A549 (cell line): ENCODE results near the gene FGF3. TPM values are rescaled to one million over a fixed set of nuclear protein-coding genes. Genes with fewer than 3 reads are reported as not detected.

Experiments used
- ATAC-seq, 2 experiments: fragments of 200-7000 bp in 1 of 2; fragments of >200 bp in 1 of 2; cut with Nextera tagmentation in 1 of 2; cut with Tn5 transposase in 1 of 2; 3 replicates each; pipeline versions ENCODE4 v1.8.0 to v1.9.1; 2018 to 2020; ENCODE audit warnings: mild to moderate bottlenecking in 1 of 2, moderate library complexity in 1 of 2
- CTCF ChIA-PET: fragments of 300-600 bp; sonication (Branson Sonifier 250); formaldehyde crosslinking; extraction: SDS; loops from one replicate; lab custom pipeline; 2021; ENCODE audit warnings: antibody characterized with exemption, inconsistent platforms; lab: Yijun Ruan, JAX
- POLR2A ChIA-PET: fragments of 350-600 bp; formaldehyde crosslinking; extraction: SDS; loops from one replicate; lab custom pipeline; 2021; ENCODE audit warnings: antibody characterized with exemption, inconsistent platforms; lab: Yijun Ruan, JAX
- DNase-seq, 2 experiments: peaks; one replicate each; pipeline versions ENCODE4 v3.0.0 to v3.0.0-alpha.2; 2011 to 2016; ENCODE audit warnings: low read depth in 1 of 2, low spot score in 1 of 2
- FAIRE-seq: peaks from 2 replicates; lab custom pipeline; 2011; peaks lifted over from hg19 to GRCh38; lab: Jason Lieb, UNC
- H3K27ac ChIP-seq, 2 experiments: fragments of >200 bp; sonication (Bioruptor Twin); formaldehyde crosslinking; 3 replicates each; pipeline ENCODE4 v1.5.1; 2016 to 2017
- H3K4me1 ChIP-seq: fragments of >200 bp; sonication (Bioruptor Twin); formaldehyde crosslinking; 3 replicates; pipeline ENCODE4 v1.6.1; 2016
- H3K4me2 ChIP-seq: fragments of >200 bp; sonication (Bioruptor Twin); formaldehyde crosslinking; 3 replicates; pipeline ENCODE4 v1.6.1; 2016
- H3K4me3 ChIP-seq: fragments of >200 bp; sonication (Bioruptor Twin); formaldehyde crosslinking; 3 replicates; pipeline ENCODE4 v1.5.1; 2016
- H3K9me3 ChIP-seq: fragments of >200 bp; sonication (Bioruptor Twin); formaldehyde crosslinking; 3 replicates; pipeline ENCODE4 v1.6.1; 2016
- ATOH8 ChIP-seq: fragments of 250-450 bp; sonication (Bioruptor Pico); IDR thresholded peaks from 2 replicates; pipeline ENCODE4 v1.5.0; 2020; ENCODE audit warnings: low read depth, mild to moderate bottlenecking, moderate library complexity
- CBX2 ChIP-seq: fragments of 200-600 bp; sonication (generic); IDR thresholded peaks from 2 replicates; pipeline ENCODE4 v1.6.1; 2016; ENCODE audit warnings: low read depth, mild to moderate bottlenecking, borderline replicate concordance
- CBX8 ChIP-seq: fragments of 200-600 bp; sonication (generic); IDR thresholded peaks from 2 replicates; pipeline ENCODE4 v1.6.1; 2016
- CHD2 ChIP-seq: fragments of 150-350 bp; IDR thresholded peaks from 2 replicates; pipeline ENCODE4 v1.6.1; 2014; ENCODE audit warnings: low read length; ENCODE audit not compliant: partially characterized antibody
- E2F6 ChIP-seq: IDR thresholded peaks from 2 replicates; pipeline ENCODE4 v1.6.1; 2012; ENCODE audit warnings: low read depth, borderline replicate concordance
- EHMT2 ChIP-seq: fragments of 200-600 bp; sonication (generic); IDR thresholded peaks from 2 replicates; pipeline ENCODE4 v1.6.1; 2016; ENCODE audit warnings: antibody characterized with exemption, low read depth, mild to moderate bottlenecking, moderate library complexity
- ELK1 ChIP-seq: fragments of 150-350 bp; IDR thresholded peaks from 2 replicates; pipeline ENCODE4 v1.6.1; 2014; ENCODE audit warnings: low read depth, mild to moderate bottlenecking, low read length
- FOSB ChIP-seq: fragments of 250-450 bp; sonication (Bioruptor Pico); IDR thresholded peaks from 2 replicates; pipeline ENCODE4 v1.5.0; 2020; ENCODE audit warnings: mild to moderate bottlenecking, moderate library complexity
- FOSL2 ChIP-seq, 2 experiments: fragments of 450-650 bp in 1 of 2; fragments of >200 bp in 1 of 2; sonication (Bioruptor Twin) in 1 of 2; formaldehyde crosslinking; IDR thresholded peaks; 2 replicates each; pipeline versions ENCODE4 v1.5.0 to v1.6.1; 2016 to 2020; ENCODE audit warnings: mild to moderate bottlenecking in 1 of 2, moderate library complexity in 1 of 2
- HEYL ChIP-seq: fragments of 250-450 bp; sonication (Bioruptor Pico); IDR thresholded peaks from 2 replicates; pipeline ENCODE4 v1.8.0; 2021; ENCODE audit warnings: mild to moderate bottlenecking, moderate library complexity
- HOXA7 ChIP-seq: fragments of 250-450 bp; sonication (Bioruptor Pico); IDR thresholded peaks from 2 replicates; pipeline ENCODE4 v1.5.0; 2020; ENCODE audit warnings: mild to moderate bottlenecking, moderate library complexity
- JUN ChIP-seq, 2 experiments: fragments of >200 bp; sonication (Bioruptor Twin); formaldehyde crosslinking; IDR thresholded peaks; 2 replicates in 1 of 2; 3 replicates in 1 of 2; pipeline ENCODE4 v1.6.1; 2016 to 2017
- KDM5A ChIP-seq: fragments of 200-600 bp; sonication (generic); IDR thresholded peaks from 2 replicates; pipeline ENCODE4 v1.6.1; 2016; ENCODE audit warnings: antibody characterized with exemption, mild to moderate bottlenecking
- NPAS2 ChIP-seq: fragments of 250-450 bp; sonication (Bioruptor Pico); IDR thresholded peaks from 2 replicates; pipeline ENCODE4 v1.8.0; 2022; ENCODE audit warnings: mild to moderate bottlenecking, moderate library complexity, borderline replicate concordance
- RAD21 ChIP-seq, 2 experiments: fragments of >200 bp in 1 of 2; sonication (Bioruptor Twin) in 1 of 2; formaldehyde crosslinking in 1 of 2; IDR thresholded peaks in 1 of 2; conservative IDR thresholded peaks in 1 of 2; 2 replicates in 1 of 2; 3 replicates in 1 of 2; pipeline ENCODE4 v1.6.1; 2012 to 2018; ENCODE audit warnings: inconsistent platforms in 1 of 2
- RARB ChIP-seq: fragments of 250-450 bp; sonication (Bioruptor Pico); IDR thresholded peaks from 2 replicates; pipeline ENCODE4 v1.8.0; 2021; ENCODE audit warnings: mild to moderate bottlenecking, moderate library complexity
- RCOR1 ChIP-seq: fragments of 150-350 bp; IDR thresholded peaks from 2 replicates; pipeline ENCODE4 v1.6.1; 2014; ENCODE audit warnings: antibody characterized with exemption, low read length, low read depth
- REST ChIP-seq: fragments of 200-600 bp; sonication (generic); IDR thresholded peaks from 2 replicates; pipeline ENCODE4 v1.6.1; 2016; ENCODE audit warnings: antibody characterized with exemption, mild to moderate bottlenecking, moderate library complexity
- RNF2 ChIP-seq: fragments of 200-600 bp; sonication (generic); IDR thresholded peaks from 2 replicates; pipeline ENCODE4 v1.6.1; 2016; ENCODE audit warnings: low read depth, mild to moderate bottlenecking, antibody characterized with exemption, moderate library complexity, borderline replicate concordance
- SMC3 ChIP-seq: fragments of >200 bp; sonication (Bioruptor Twin); formaldehyde crosslinking; IDR thresholded peaks from 3 replicates; pipeline ENCODE4 v1.6.1; 2018; ENCODE audit warnings: inconsistent platforms
- SREBF2 ChIP-seq: fragments of 450-650 bp; IDR thresholded peaks from 2 replicates; pipeline ENCODE4 v1.6.1; 2014; ENCODE audit warnings: mild to moderate bottlenecking, moderate library complexity
- TFCP2L1 ChIP-seq: fragments of 250-450 bp; sonication (Bioruptor Pico); IDR thresholded peaks from 2 replicates; pipeline ENCODE4 v1.5.0; 2021; ENCODE audit warnings: mild to moderate bottlenecking
- USF2 ChIP-seq: fragments of 450-650 bp; IDR thresholded peaks from 2 replicates; pipeline ENCODE4 v1.6.1; 2014; ENCODE audit warnings: antibody characterized with exemption
- ZSCAN20 ChIP-seq: fragments of 250-450 bp; sonication (Bioruptor Pico); IDR thresholded peaks from 2 replicates; pipeline ENCODE4 v1.8.0; 2022; ENCODE audit warnings: mild to moderate bottlenecking, moderate library complexity
- WGBS: methylation state at CpG from one replicate; pipeline ENCODE4 v1.1.6; 2017; ENCODE audit errors: missing lambda C conversion rate; 5-methylcytosine and 5-hydroxymethylcytosine counted together
- polyA plus RNA-seq, 4 experiments: library from polyadenylated mRNA; depleted of rRNA in 3 of 4; stranded (reverse); fragments of >200 nt; fragmentation: RNase III in 1 of 4; extraction: RNeasy Plus Mini Kit Qiagen cat#74134 plus additional on column Dnase treatment in 1 of 4; gene quantifications; 2 replicates in 3 of 4; 3 replicates in 1 of 4; pipeline ENCODE4 v1.2.3, GENCODE V29; 2011 to 2017

The FGF3 gene
- polyA plus RNA-seq, 2 of the 4 experiments (the other 2 are of a cell fraction): not detected

- ATAC-seq: no peak
Observed at GRCh38 chr11:69861901-69862300, 42.7 kb upstream of the FGF3 start.

GRCh38 chr11:69860796-69861445 is 41.7 kb upstream of the FGF3 start:
- ATAC-seq (no peak), FAIRE-seq (no peak), DNase-seq (no peak)
- no peak overlapping the region for H3K4me3 ChIP-seq
- ChIA-PET CTCF (interaction anchor here (0.7 to 1.8 kb wide), 3 partner anchors 19 to 117 kb away, joined by 3 to 4 read pairs (median 4); no protein-coding TSS in a partner anchor), POLR2A (no interaction called here)
- H3K27ac ChIP-seq: no peak overlapping the region
- no peaks in the 10 kb centered on the region for H3K4me1 ChIP-seq
- TF ChIP-seq RAD21 (conservative IDR thresholded peaks at IDR 0.05 in 1 of 2, IDR thresholded peaks at IDR 0.05 in 1 of 2) (no peak), JUN (IDR thresholded peaks at IDR 0.05) (no peak), EHMT2 (no peak)
- 57% methylated on average over 7 of the region's 9 CpGs for WGBS
- H3K4me2 ChIP-seq: no peak overlapping the region
- no peaks in the 10 kb centered on the region for H3K9me3 ChIP-seq

More at GRCh38 chr11:69861901-69862300, 42.7 kb upstream of the FGF3 start:
- Histone ChIP-seq H3K27ac (no peak overlapping the region), H3K9me3 (no peaks in the 10 kb centered on the region), H3K4me2 (no peak overlapping the region), H3K4me3 (no peak overlapping the region), H3K4me1 (no peaks in the 10 kb centered on the region)
- FAIRE-seq (no peak), DNase-seq (no peak)
- WGBS: 55% methylated on average over 7 of the region's 7 CpGs
- CTCF ChIA-PET: interaction anchor here (1.8 kb wide), 1 partner anchor 20 kb away, joined by 4 read pairs; no protein-coding TSS in a partner anchor
- POLR2A ChIA-PET: no interaction called here
- TF ChIP-seq REST (no peak), E2F6 (no peak), RAD21 (conservative IDR thresholded peaks at IDR 0.05 in 1 of 2, IDR thresholded peaks at IDR 0.05 in 1 of 2) (no peak), SMC3 (no peak), SREBF2 (no peak), RCOR1 (no peak), RNF2 (no peak), FOSL2 (IDR thresholded peaks at IDR 0.05) (no peak), FOSL2 (CRISPR knock-in tag; IDR thresholded peaks at IDR 0.05) (no peak), ZSCAN20 (CRISPR knock-in tag) (no peak), CHD2 (no peak), CBX8 (no peak), KDM5A (no peak), TFCP2L1 (CRISPR knock-in tag) (no peak)

- ChIA-PET POLR2A (no interaction called here), CTCF (interaction anchor here (0.8 to 1.2 kb wide), 2 partner anchors 50 to 55 kb away, joined by 3 to 4 read pairs; no protein-coding TSS in a partner anchor)
- ATAC-seq (no peak), DNase-seq (no peak), FAIRE-seq (no peak)
- Histone ChIP-seq H3K4me1 (no peaks in the 10 kb centered on the region), H3K27ac (no peak overlapping the region), H3K4me2 (no peak overlapping the region), H3K9me3 (no peaks in the 10 kb centered on the region), H3K4me3 (no peak overlapping the region)
- 24% methylated on average over 5 of the region's 5 CpGs for WGBS
- TF ChIP-seq NPAS2 (no peak), FOSL2 (IDR thresholded peaks at IDR 0.05) (no peak), FOSL2 (CRISPR knock-in tag; IDR thresholded peaks at IDR 0.05) (no peak), HEYL (CRISPR knock-in tag) (no peak), ZSCAN20 (CRISPR knock-in tag) (no peak), SREBF2 (no peak), RARB (CRISPR knock-in tag) (no peak), ATOH8 (CRISPR knock-in tag) (no peak), CBX2 (no peak), E2F6 (no peak), JUN (IDR thresholded peaks at IDR 0.05) (no peak), SMC3 (no peak), FOSB (CRISPR knock-in tag) (no peak), ELK1 (no peak), HOXA7 (CRISPR knock-in tag) (no peak), USF2 (no peak)
Observed at GRCh38 chr11:69860244-69860643, 41.0 kb upstream of the FGF3 start.
